ENCODE results near the gene NAT16.

GRCh38 chr7:101121991-101122932 is 57.8 kb downstream of the NAT16 start:
- TF ChIP-seq, protein P1, sequence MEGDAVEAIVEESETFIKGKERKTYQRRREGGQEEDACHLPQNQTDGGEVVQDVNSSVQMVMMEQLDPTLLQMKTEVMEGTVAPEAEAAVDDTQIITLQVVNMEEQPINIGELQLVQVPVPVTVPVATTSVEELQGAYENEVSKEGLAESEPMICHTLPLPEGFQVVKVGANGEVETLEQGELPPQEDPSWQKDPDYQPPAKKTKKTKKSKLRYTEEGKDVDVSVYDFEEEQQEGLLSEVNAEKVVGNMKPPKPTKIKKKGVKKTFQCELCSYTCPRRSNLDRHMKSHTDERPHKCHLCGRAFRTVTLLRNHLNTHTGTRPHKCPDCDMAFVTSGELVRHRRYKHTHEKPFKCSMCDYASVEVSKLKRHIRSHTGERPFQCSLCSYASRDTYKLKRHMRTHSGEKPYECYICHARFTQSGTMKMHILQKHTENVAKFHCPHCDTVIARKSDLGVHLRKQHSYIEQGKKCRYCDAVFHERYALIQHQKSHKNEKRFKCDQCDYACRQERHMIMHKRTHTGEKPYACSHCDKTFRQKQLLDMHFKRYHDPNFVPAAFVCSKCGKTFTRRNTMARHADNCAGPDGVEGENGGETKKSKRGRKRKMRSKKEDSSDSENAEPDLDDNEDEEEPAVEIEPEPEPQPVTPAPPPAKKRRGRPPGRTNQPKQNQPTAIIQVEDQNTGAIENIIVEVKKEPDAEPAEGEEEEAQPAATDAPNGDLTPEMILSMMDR (IDR thresholded peaks at IDR 0.05): no peak
- no peak for TF ChIP-seq EP300 (IDR thresholded peaks at IDR 0.05)

Measured in gastroesophageal sphincter (tissue), 3 donors.